SK-MEL-5 (cell line): ENCODE data around the gene NHP2. TPM values are rescaled to one million over a fixed set of nuclear protein-coding genes. Genes with fewer than 3 reads are reported as not detected.
"Not testable (repeated sequence)": the region's sequence is repeated elsewhere in the genome, so short reads cannot be mapped to it uniquely, and the experiment has no call there.

Source experiments
- DNase-seq: peaks from one replicate; pipeline ENCODE4 v3.0.0-alpha.2; 2016; ENCODE audit warnings: low read depth, low spot score
- in situ Hi-C: cut with HindIII; loops from 2 replicates; pipeline ENCODE4 v1.10.0; 2016; ENCODE audit warnings: low sequenced_read_pairs, high pct_unique_total_duplicates, low pct_unique_long_range_greater_than_20kb
- total RNA-seq: library from RNA; depleted of rRNA; stranded (reverse); fragments of >200 nt; shearing (Covaris generic); gene quantifications from 2 replicates; pipeline ENCODE4 v1.2.3, GENCODE V29; 2014

NHP2 gene
- total RNA-seq, 1 experiment from 2014 or later = 253 TPM

GRCh38 chr5:178145965-178146820 lies 7.5 kb downstream of the NHP2 start:
- in situ Hi-C loops = no loop called here
- DNase-seq = peak; percentile 69

- DNase-seq = no peak
- in situ Hi-C loops = no loop called here
Measured at GRCh38 chr5:178143901-178144300, 9.8 kb downstream of the NHP2 start.

- in situ Hi-C loops = no loop called here
- DNase-seq = no peak
Measured at GRCh38 chr5:178143246-178143645, 10.4 kb downstream of the NHP2 start.

DNA sequence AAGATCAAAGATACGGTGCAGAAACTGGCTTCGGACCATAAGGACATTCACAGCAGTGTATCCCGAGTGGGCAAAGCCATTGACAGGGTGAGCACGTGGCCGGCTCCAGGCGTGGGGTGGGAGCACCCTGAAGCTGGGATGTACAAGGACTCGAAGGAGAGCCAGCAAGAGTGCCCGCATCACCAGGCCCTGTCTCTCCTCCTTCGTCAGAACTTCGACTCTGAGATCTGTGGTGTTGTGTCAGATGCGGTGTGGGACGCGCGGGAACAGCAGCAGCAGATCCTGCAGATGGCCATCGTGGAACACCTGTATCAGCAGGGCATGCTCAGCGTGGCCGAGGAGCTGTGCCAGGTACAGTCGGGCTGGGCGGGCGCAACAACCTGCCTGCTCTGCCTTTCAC lies 11.0 kb downstream of the NHP2 start:
- in situ Hi-C loops = no loop called here
- no peak for DNase-seq

GRCh38 chr5:178141550-178141949 lies 12.1 kb downstream of the NHP2 start:
- DNase-seq = no peak
- in situ Hi-C loops = no loop called here

DNA sequence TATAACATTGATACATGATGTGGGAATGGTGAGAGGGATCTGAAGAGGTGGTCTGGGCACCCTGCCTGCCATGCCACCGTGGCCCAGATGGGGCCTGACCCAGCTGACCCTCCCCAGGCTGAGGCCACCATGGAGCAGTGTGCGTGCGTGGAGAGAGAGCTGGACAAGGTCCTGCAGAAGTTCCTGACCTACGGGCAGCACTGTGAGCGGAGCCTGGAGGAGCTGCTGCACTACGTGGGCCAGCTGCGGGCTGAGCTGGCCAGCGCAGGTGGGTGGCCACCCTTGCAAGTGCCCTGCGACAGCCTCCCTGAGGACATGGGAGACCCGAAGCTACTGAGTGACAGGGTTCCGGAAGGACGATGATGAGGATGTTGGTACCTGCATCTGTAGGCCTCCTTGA lies 15.7 kb downstream of the NHP2 start:
- in situ Hi-C loops = no loop called here
- no peak for DNase-seq

- in situ Hi-C loops = no loop called here
- no peak for DNase-seq
Measured at GRCh38 chr5:178136990-178137389, 16.7 kb downstream of the NHP2 start.

DNA sequence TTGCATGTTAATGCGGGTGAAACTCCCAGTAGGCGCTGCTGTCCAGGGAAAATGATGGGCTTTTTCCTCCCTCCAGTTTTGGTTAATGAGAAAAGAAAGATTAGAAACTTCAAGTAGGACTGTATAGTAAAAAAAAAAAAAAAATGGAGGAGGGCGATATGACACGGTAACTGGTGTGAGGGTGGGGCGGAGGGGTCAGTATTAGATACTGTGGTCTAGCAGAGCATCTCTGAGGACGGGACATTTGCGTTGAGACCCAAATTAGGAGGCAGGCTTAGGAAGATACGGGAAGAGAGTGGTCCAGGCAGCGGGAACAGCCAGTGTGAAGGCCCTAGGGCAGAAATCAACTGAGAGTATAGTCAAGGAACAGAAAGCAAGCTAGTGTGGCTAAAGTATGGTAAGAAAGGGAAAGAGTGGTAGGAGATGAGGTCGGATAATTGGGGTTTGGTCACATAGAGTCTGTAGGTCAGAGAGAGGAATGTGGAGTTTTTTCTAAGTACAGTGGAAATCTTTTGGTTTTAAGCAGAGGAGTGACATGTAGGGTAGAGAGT lies 22.2 kb downstream of the NHP2 start:
- in situ Hi-C loops = no loop called here
- no peak for DNase-seq

DNA sequence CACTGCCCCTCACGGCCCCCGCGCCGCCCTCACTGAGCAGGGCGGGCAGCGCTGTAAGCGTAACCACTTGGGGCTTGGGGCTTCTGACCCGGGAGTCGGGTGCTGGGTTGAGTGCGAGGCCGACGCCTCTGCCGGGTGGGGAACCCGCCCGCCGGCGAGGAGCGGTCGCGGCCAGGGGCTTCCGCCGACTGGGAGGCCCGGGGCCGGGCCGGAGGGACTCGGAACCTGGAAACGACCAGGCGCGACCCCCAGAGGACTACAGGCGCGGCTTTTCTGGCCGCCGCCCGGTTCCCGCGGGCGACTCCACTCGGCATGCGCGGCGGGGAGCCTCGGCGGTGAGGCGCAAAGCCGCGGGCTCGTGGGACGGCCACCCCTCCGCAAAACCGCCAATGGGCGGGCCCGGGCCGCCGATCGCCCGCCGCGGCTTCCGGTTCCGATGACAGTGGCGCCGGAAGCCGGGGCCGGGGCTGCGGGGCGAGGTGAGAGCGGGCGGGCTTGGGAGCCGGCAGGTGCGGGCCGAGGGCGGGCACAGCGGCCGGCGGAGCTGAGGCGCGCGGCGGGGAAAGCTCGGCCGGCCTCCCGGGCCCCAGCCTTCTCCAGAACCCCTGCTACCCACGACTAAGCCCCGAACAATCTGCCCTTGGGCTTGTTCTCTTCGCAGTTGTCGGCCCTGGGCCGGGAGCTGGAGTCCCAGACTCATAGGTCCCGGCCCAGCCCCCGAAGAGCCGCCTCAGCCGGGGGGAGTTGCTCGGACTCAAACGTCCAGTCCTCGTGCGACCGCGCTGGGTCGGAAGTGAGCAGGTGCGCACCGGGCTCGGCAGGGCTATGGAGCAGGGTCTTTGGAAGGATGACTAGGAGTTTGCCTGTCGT lies 22.9 kb downstream of the NHP2 start, which contains the start of gene RMND5B:
Gene RMND5B, plus strand, starts transcription at position 439 of the 870 bp plus-strand sequence. CDS start 7,106 bp downstream, outside the sequence.
- DNase-seq = peak; percentile 61
- in situ Hi-C loops = no loop called here

GRCh38 chr5:178130234-178130575 lies 23.5 kb downstream of the NHP2 start:
- not testable (repeated sequence) for DNase-seq

GRCh38 chr5:178129296-178129695 lies 24.4 kb downstream of the NHP2 start:
- DNase-seq = no peak
- in situ Hi-C loops = no loop called here

More at GRCh38 chr5:178130234-178130575, 23.5 kb downstream of the NHP2 start:
- in situ Hi-C loops = not testable (repeated sequence)

DNA sequence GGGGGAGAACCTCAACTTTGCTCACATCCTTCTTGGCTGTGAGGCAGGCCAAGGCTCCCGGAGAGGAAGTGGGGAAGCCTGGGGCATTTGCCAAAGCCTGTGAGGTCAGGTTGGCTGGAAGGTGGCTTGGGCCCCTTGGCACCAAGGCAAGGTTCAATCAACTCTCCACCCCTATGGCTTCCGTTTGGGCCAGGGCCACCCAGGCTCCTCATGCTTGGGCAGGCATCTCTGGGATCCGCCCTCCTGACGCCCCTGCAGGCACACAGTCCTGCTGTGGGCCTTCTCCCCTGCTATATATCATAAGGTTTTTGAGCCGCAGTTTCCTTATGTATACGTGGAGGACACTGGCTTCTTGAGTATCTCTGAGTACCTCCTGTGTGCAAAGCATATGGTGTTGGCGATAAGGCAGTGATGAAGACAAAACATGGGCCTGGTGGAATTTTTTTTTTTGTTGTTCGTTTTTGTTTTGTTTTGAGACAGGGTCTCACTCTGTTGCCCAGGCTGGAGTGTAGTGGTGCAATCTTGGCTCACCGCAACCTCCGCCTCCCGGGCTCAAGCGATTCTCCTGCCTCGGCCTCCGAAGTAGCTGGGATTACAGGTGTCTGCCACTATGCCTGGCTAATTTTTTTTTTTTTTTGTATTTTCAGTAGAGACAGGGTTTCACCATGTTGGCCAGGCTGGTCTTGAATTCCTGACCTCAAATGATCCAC lies 26.2 kb downstream of the NHP2 start:
- DNase-seq, in situ Hi-C loops: not testable (repeated sequence)

DNA sequence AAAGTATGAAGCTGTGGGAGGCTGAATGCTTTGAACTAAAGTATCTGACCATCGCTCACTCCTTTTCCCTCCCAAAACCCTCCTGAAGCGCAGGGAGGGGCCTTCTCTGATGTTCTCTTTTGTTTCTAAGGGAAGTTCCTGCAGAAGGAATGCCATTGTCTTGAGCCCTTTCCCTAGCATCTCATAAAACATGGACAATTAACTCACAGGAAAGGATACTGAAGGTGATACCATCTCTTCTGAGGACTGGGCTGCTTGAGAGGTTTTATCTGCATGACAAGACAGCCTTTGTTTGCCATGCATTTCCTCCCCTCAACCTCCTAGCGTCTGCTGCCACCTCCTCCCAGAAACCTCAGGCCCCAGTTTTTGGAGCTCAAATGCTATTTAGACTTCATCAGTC lies 27.1 kb downstream of the NHP2 start:
- in situ Hi-C loops = no loop called here
- DNase-seq = no peak

DNA sequence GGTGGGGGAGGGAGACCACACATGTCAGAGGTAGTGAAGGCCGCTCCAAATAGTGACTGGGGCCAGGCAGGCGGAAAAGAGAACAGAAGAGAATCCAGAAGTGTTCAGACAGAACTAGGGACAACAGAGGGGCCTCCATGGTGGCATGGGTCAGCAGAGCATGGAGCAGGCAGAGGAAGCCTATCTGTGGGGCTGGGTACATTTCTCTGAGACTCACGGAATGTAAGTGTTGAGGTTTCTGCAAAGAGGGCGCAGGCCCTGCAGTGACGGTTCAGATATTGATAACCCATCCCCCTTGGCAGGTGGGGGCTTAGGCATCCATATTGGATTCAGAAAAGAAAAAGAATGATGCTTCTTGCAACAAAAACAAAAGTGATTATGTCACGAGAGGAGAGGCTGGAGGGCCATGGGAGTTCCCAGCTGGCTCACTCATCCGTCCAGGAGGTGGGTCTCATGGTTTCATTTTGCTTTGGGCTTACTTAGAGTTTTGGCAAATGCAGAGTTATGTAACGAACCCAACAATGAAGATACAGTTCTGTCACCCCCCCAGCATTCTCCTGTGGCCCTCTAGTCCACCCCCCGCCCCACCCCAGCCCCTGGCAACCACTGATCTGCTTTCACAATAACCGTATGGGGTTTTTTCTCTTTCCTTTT lies 28.3 kb downstream of the NHP2 start:
- DNase-seq = no peak
- in situ Hi-C loops = no loop called here

DNA sequence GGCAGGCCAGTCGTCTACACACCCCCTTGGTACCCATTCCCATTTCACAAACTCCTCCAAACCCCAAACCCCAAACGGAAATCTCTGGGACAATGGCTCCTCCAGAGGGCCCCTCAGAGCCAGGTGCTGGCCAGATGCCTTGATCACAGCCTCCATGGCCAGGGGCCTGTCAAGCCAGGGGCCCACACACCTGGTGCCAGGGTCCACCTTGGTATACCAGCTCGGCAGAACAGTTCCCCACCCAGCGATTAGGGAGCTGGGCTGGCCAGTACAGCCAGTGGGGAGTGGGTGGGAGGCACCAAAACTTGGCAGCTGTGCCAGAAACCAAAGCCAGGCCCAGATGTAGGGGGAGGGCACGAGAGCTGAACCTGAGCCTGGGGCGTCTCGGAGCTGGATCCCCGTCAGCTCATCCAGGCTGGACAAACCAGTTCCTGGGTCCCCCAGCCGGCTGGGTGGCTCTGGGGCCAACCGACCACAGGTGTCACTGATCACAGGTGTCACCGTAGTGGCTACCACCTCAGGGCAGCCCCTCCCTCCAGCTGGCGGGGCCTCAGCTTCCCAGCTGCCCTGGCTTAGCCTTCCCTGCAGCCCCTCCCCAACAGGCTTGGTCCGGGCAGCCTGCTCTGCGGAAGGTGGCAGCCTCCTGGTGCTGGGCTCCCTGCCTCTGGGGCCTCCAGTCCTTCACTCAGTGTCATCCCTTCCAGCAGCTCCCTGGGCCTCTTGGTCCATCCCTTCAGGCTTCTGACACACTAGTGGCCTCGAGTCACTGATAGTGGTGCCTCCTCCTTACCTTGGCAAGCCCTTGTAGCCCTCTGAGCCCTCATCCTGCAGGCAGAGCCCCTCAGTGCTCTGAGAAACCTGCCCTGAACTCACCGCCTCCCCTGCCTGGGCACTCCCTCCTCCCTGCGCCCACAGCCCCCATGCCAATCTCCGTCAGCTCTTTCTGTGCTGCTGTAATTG lies 29.4 kb downstream of the NHP2 start:
- in situ Hi-C loops = no loop called here
- no peak for DNase-seq
